Psoas muscle (tissue), 8 donors: ENCODE data around the gene ESYT1. TPM values are rescaled to one million over a fixed set of nuclear protein-coding genes. Genes with fewer than 3 reads are reported as not detected.

Experiments
- ATAC-seq, 4 donors: fragments of 200-7000 bp; cut with Tn5 transposase; one replicate each; pipeline ENCODE4 v1.9.1; 2020; ENCODE audit warnings: moderate library complexity in 3 of 4, mild to moderate bottlenecking in 2 of 4
- DNase-seq, 2 donors: peaks; one replicate each; pipeline ENCODE4 v3.0.0-alpha.2; 2020
- H3K27ac ChIP-seq: fragments of 200-600 bp; one replicate; pipeline ENCODE4 v1.8.0; 2022
- H3K27me3 ChIP-seq, 3 donors: fragments of 200-600 bp in 1 of 3; one replicate each; pipeline versions ENCODE4 v1.6.1 to v1.8.0; 2013 to 2022; ENCODE audit warnings: low read length in 2 of 3, mild to moderate bottlenecking in 2 of 3, moderate library complexity in 1 of 3; ENCODE audit not compliant: insufficient read depth in 3 of 3
- H3K36me3 ChIP-seq, 2 donors: fragments of 200-600 bp in 1 of 2; one replicate each; pipeline versions ENCODE4 v1.6.1 to v1.8.0; 2013 to 2022; ENCODE audit warnings: low read depth in 1 of 2, mild to moderate bottlenecking in 1 of 2, moderate library complexity in 1 of 2; ENCODE audit not compliant: insufficient read depth in 1 of 2
- H3K4me1 ChIP-seq: fragments of 200-600 bp; one replicate; pipeline ENCODE4 v1.8.0; 2022
- H3K4me3 ChIP-seq: fragments of 200-600 bp; one replicate; pipeline ENCODE4 v1.8.0; 2022; ENCODE audit warnings: mild to moderate bottlenecking
- H3K9me3 ChIP-seq: fragments of 200-600 bp; one replicate; pipeline ENCODE4 v1.8.0; 2022
- CTCF ChIP-seq: fragments of 200-600 bp; IDR thresholded peaks from one replicate; pipeline ENCODE4 v1.8.0; 2022; ENCODE audit warnings: antibody characterized with exemption
- WGBS, 3 donors: extraction: QIAGEN DNeasy Blood & Tissue Kit; methylation state at CpG; one replicate each; pipeline versions ENCODE4 v1.1.6 to v1.1.7; 2013; 5-methylcytosine and 5-hydroxymethylcytosine counted together
- intact Hi-C, 2 donors: fragments of 100-400 bp; cut with DNase I; formaldehyde crosslinking; loops; one replicate each; pipeline versions ENCODE4 v1.11.0 to v1.14.2; 2022
- polyA plus RNA-seq, 3 donors: library from polyadenylated mRNA; stranded (reverse); fragments of 200-250 nt; gene quantifications; one replicate each; pipeline ENCODE4 v1.2.3, GENCODE V29; 2013
- total RNA-seq, 4 donors: library from RNA; stranded (reverse); fragmentation: NEBNext Ultra II Directional in 2 of 4; extraction: Animal tissue kit (Norgen Biotek cat#: 25700) in 2 of 4; gene quantifications; one replicate each; pipeline versions ENCODE4 v1.2.1 to v1.2.4, GENCODE V29; 2021 to 2023
- donor health status: healthy with polysubstance abuse.
- donor health status: DM: no; HTN: no; CAD: no; lungs with moderate emphysema.
- donor health status: Bipolar disorder and iron deficiency.
- donor health status: healthy.
- donor health status: DM: yes; HTN: yes; CAD: no.
- donor health status: DM: no; HTN: no; CAD: no.
- donor health status: DM: no; HTN: no; CAD: no.
- donor health status: DM: yes; HTN: yes; CAD: no.

ESYT1 gene
- total and polyA plus RNA-seq, 7 donors, result 20.2 to 57.4 (median 40.6) TPM

- H3K4me3 ChIP-seq, result peak within 1 kb of the TSS; percentile 95
- H3K36me3 ChIP-seq, result peaks cover 21 to 39% of the 10 kb centered on the region in 2 donors
- DNase-seq, result peak; percentile 92 to 96
- H3K27me3 ChIP-seq, result no peaks in the 10 kb centered on the region
- peaks cover 30% of the 10 kb centered on the region for H3K4me1 ChIP-seq
- TF ChIP-seq CTCF, result no peak
- ATAC-seq, result peak; percentile 83 to 91 (median 87)
- 0 to 1% (median 0%) methylated on average over 28 to 30 of the region's 30 CpGs for WGBS, 3 donors
- intact Hi-C loops, result loop anchor here (2.0 to 5.0 kb wide), 2 partner anchors 35 to 36 kb away; no protein-coding TSS in a partner anchor
- peak within 1 kb of the TSS; percentile 94 for H3K27ac ChIP-seq
- no peaks in the 10 kb centered on the region for H3K9me3 ChIP-seq
These were observed 30.2 kb downstream of the ESYT1 start, which contains the start of gene MYL6 for GRCh38 chr12:56158029-56158925. Gene MYL6, plus strand, starts transcription at chr12:56158359. Its CDS starts 43 bp downstream, at chr12:56158402.

- Histone ChIP-seq H3K36me3 (peaks cover 21 to 46% of the 10 kb centered on the region in 2 donors), H3K9me3 (no peaks in the 10 kb centered on the region), H3K27ac (peak overlapping the region; percentile 94), H3K4me1 (peaks cover 27% of the 10 kb centered on the region), H3K4me3 (peak overlapping the region; percentile 95), H3K27me3 (no peaks in the 10 kb centered on the region)
- DNase-seq, result peak; percentile 78 to 92
- intact Hi-C loops, result loop anchor here (2.0 to 5.0 kb wide), 2 partner anchors 36 to 37 kb away; no protein-coding TSS in a partner anchor
- peak; percentile 68 to 82 (median 78) for ATAC-seq
- 0 to 1% (median 1%) methylated on average over 6 of the region's 6 CpGs for WGBS, 3 donors
- no peak for TF ChIP-seq CTCF
These were observed 30.9 kb downstream of the ESYT1 start for GRCh38 chr12:56158926-56159461.

GRCh38 chr12:56159482-56160192, 31.6 kb downstream of the ESYT1 start:
- peak overlapping the region; percentile 94 for H3K27ac ChIP-seq
- peak overlapping the region; percentile 95 for H3K4me3 ChIP-seq
- DNase-seq (peak in 1 of 2 donors; percentile 49), ATAC-seq (peak in 1 of 4 donors; percentile 0)
- WGBS, 3 donors, result 9 to 14% (median 10%) methylated on average over 8 of the region's 8 CpGs
- intact Hi-C loops, result loop anchor here (2.0 to 5.0 kb wide), 3 partner anchors 29 to 37 kb away; partner anchors contain the start of gene SMARCC2 (in 1 of the 2)
- no peaks in the 10 kb centered on the region for H3K9me3 ChIP-seq
- H3K4me1 ChIP-seq, result peaks cover 27% of the 10 kb centered on the region
- TF ChIP-seq CTCF, result no peak
- peaks cover 21 to 53% of the 10 kb centered on the region in 2 donors for H3K36me3 ChIP-seq
- no peaks in the 10 kb centered on the region for H3K27me3 ChIP-seq

GRCh38 chr12:56160193-56160763, 32.2 kb downstream of the ESYT1 start:
- Histone ChIP-seq H3K4me1 (peaks cover 27% of the 10 kb centered on the region), H3K36me3 (peaks cover 21 to 59% of the 10 kb centered on the region in 2 donors), H3K9me3 (no peaks in the 10 kb centered on the region), H3K27ac (peak overlapping the region; percentile 94), H3K27me3 (no peaks in the 10 kb centered on the region), H3K4me3 (peak overlapping the region; percentile 95)
- TF ChIP-seq CTCF, result no peak
- intact Hi-C loops, result loop anchor here in 1 of 2 donors (2.0 kb wide), 1 partner anchor 29 kb away; the partner anchor contains the start of gene SMARCC2
- DNase-seq (peak in 1 of 2 donors; percentile 49), ATAC-seq (no peak)
- WGBS, 3 donors, result 41 to 49% (median 46%) methylated on average over 7 of the region's 7 CpGs
